Keratinocyte (primary cell): ENCODE data around the gene NETO2. TPM values are rescaled to one million over a fixed set of nuclear protein-coding genes. Genes with fewer than 3 reads are reported as not detected.

Source experiments
- DNase-seq: peaks from one replicate; pipeline ENCODE4 v3.0.0-alpha.2; 2011; ENCODE audit warnings: low read depth, missing footprints, low spot score
- FAIRE-seq: peaks from 2 replicates; lab custom pipeline; 2011; peaks lifted over from hg19 to GRCh38; lab: Jason Lieb, UNC
- H2AFZ ChIP-seq: 2 replicates; pipeline ENCODE4 v1.6.0; 2012; ENCODE audit warnings: low read length, control low read depth, inconsistent platforms; ENCODE audit not compliant: control insufficient read depth
- H3K27ac ChIP-seq: 2 replicates; pipeline ENCODE4 v1.5.1; 2011; ENCODE audit warnings: low read length; ENCODE audit not compliant: control insufficient read depth, insufficient read depth
- H3K27me3 ChIP-seq: 3 replicates; pipeline ENCODE4 v1.6.0; 2011; ENCODE audit warnings: low read length; ENCODE audit not compliant: control insufficient read depth, insufficient read depth; ENCODE audit errors: extremely low read depth
- H3K36me3 ChIP-seq, 2 experiments: 2 replicates in 1 of 2; 3 replicates in 1 of 2; pipeline ENCODE4 v1.5.1; 2011; ENCODE audit warnings: low read length in 2 of 2, mild to moderate bottlenecking in 1 of 2; ENCODE audit not compliant: control insufficient read depth in 2 of 2, insufficient read depth in 2 of 2; ENCODE audit errors: extremely low read depth in 1 of 2
- H3K4me1 ChIP-seq: 3 replicates; pipeline ENCODE4 v1.5.1; 2011; ENCODE audit warnings: low read length; ENCODE audit not compliant: control insufficient read depth, insufficient read depth; ENCODE audit errors: extremely low read depth
- H3K4me2 ChIP-seq: 3 replicates; pipeline ENCODE4 v1.6.0; 2011; ENCODE audit warnings: low read depth, low read length; ENCODE audit not compliant: control insufficient read depth, insufficient read depth; ENCODE audit errors: extremely low read depth
- H3K4me3 ChIP-seq, 3 experiments: fragments of 200-600 bp in 1 of 3; sonication (generic) in 1 of 3; 2 replicates in 2 of 3; 3 replicates in 1 of 3; pipeline ENCODE4 v1.5.1; 2011 to 2016; ENCODE audit warnings: low read length in 3 of 3, mild to moderate bottlenecking in 3 of 3, control low read depth in 2 of 3, inconsistent platforms in 1 of 3, low read depth in 1 of 3, mixed read lengths in 1 of 3, mixed run types in 1 of 3, moderate library complexity in 1 of 3; ENCODE audit not compliant: control insufficient read depth in 2 of 3, insufficient read depth in 2 of 3; ENCODE audit errors: extremely low read depth in 1 of 3
- H3K79me2 ChIP-seq: 2 replicates; pipeline ENCODE4 v1.6.0; 2012; ENCODE audit warnings: low read length; ENCODE audit not compliant: control insufficient read depth, insufficient read depth
- H3K9ac ChIP-seq: 3 replicates; pipeline ENCODE4 v1.6.0; 2011; ENCODE audit warnings: low read length; ENCODE audit not compliant: control insufficient read depth, insufficient read depth; ENCODE audit errors: extremely low read depth
- H3K9me1 ChIP-seq: 3 replicates; pipeline ENCODE4 v1.6.0; 2011; ENCODE audit warnings: low read length; ENCODE audit not compliant: control insufficient read depth, insufficient read depth; ENCODE audit errors: extremely low read depth
- H3K9me3 ChIP-seq: 2 replicates; pipeline ENCODE4 v1.5.1; 2012; ENCODE audit warnings: low read depth, low read length; ENCODE audit not compliant: control insufficient read depth
- H4K20me1 ChIP-seq: 3 replicates; pipeline ENCODE4 v1.6.0; 2011; ENCODE audit warnings: low read length; ENCODE audit not compliant: control insufficient read depth, insufficient read depth; ENCODE audit errors: extremely low read depth
- CTCF ChIP-seq, 3 experiments: IDR thresholded peaks in 1 of 3; conservative IDR thresholded peaks in 1 of 3; optimal IDR thresholded peaks in 1 of 3; 2 replicates in 2 of 3; 3 replicates in 1 of 3; pipeline versions ENCODE3 to v1.5.1; 2011; ENCODE audit warnings: low read length in 3 of 3, mild to moderate bottlenecking in 3 of 3, moderate library complexity in 2 of 3, control low read depth in 1 of 3, inconsistent platforms in 1 of 3; ENCODE audit not compliant: insufficient read depth in 2 of 3; ENCODE audit errors: extremely low read depth in 1 of 3
- EZH2 ChIP-seq: IDR thresholded peaks from one replicate; pipeline ENCODE4 v1.6.1; 2012; ENCODE audit warnings: inconsistent platforms, mild to moderate bottlenecking, low read length, moderate library complexity
- dilution Hi-C: fragments of 300-500 bp; cut with MboI; formaldehyde crosslinking; loops from one replicate; pipeline ENCODE4 v1.7.0; 2020; ENCODE audit warnings: low sequenced_read_pairs; ENCODE audit not compliant: extremely low pct_ligation_motif_present
- polyA plus RNA-seq, 5 experiments: library from polyadenylated mRNA; depleted of rRNA in 3 of 5; stranded (reverse) in 3 of 5; stranded (forward) in 1 of 5; unstranded in 1 of 5; fragments of >200 nt; gene quantifications; 1 replicate in 1 of 5; 2 replicates in 3 of 5; 3 replicates in 1 of 5; pipeline versions ENCODE4 v1.2.1 to v1.2.3, GENCODE V29; 2011 to 2012; ENCODE audit warnings: missing spikeins in 2 of 5, low read depth in 1 of 5, low replicate concordance in 1 of 5

The NETO2 gene
- polyA plus RNA-seq, 1 donor (not counting 4 experiments of a cell fraction or from before 2014, with no cell fraction given): 74.4 TPM

GRCh38 chr16:47144559-47144877 lies 773 bp upstream of the NETO2 start:
- no peaks in the 10 kb centered on the region for H3K27me3 ChIP-seq
- H3K27ac ChIP-seq: no peak overlapping the region
- TF ChIP-seq EZH2: no peak
- TF ChIP-seq CTCF (optimal IDR thresholded peaks at IDR 0.05 in 1 of 3, IDR thresholded peaks at IDR 0.05 in 1 of 3, conservative IDR thresholded peaks at IDR 0.05 in 1 of 3; ENCODE audit: extremely low read depth in 1 of 3, insufficient read depth in 2 of 3, low read length in 3 of 3): no peak
- DNase-seq (no peak), FAIRE-seq (no peak)
- H2AFZ ChIP-seq: peak overlapping the region; percentile 69
- H3K36me3 ChIP-seq: no peaks in the 10 kb centered on the region
- H3K4me1 ChIP-seq: peaks cover 19% of the 10 kb centered on the region
- no peaks in the 10 kb centered on the region for H3K9me1 ChIP-seq
- H3K4me3 ChIP-seq: peak overlapping the region; percentile 47 to 68 (median 51)
- peak overlapping the region; percentile 73 for H3K4me2 ChIP-seq
- peak overlapping the region; percentile 53 for H3K9ac ChIP-seq
- no peaks in the 10 kb centered on the region for H3K9me3 ChIP-seq
- peaks cover 34% of the 10 kb centered on the region for H3K79me2 ChIP-seq
- no peaks in the 10 kb centered on the region for H4K20me1 ChIP-seq
- dilution Hi-C loops: no loop called here

- no peak for FAIRE-seq
- dilution Hi-C loops: no loop called here
- H3K27ac ChIP-seq: peak overlapping the region; percentile 71
These were observed 696 bp downstream of the NETO2 start for GRCh38 chr16:47142821-47143676.

More at GRCh38 chr16:47142821-47143676, 696 bp downstream of the NETO2 start:
- Histone ChIP-seq H3K27me3 (no peaks in the 10 kb centered on the region), H3K9me1 (peaks cover 4% of the 10 kb centered on the region), H3K9ac (peak overlapping the region; percentile 78), H2AFZ (peak overlapping the region; percentile 65), H3K9me3 (no peaks in the 10 kb centered on the region), H4K20me1 (no peaks in the 10 kb centered on the region), H3K4me2 (peak overlapping the region; percentile 89), H3K36me3 (no peaks in the 10 kb centered on the region), H3K4me3 (peak overlapping the region; percentile 66 to 84 (median 68)), H3K4me1 (peaks cover 33% of the 10 kb centered on the region), H3K79me2 (peaks cover 48% of the 10 kb centered on the region)
- TF ChIP-seq EZH2 (no peak), CTCF (optimal IDR thresholded peaks at IDR 0.05 in 1 of 3, IDR thresholded peaks at IDR 0.05 in 1 of 3, conservative IDR thresholded peaks at IDR 0.05 in 1 of 3; ENCODE audit: extremely low read depth in 1 of 3, insufficient read depth in 2 of 3, low read length in 3 of 3) (peak in 2 of 3 experiments; percentile 66 to 75)
- no peak for DNase-seq
